B cell (primary cell): ENCODE measurements around the gene MED25. TPM values are rescaled to one million over a fixed set of nuclear protein-coding genes. Genes with fewer than 3 reads are reported as not detected.

ENCODE experiments used
- ATAC-seq: fragments of 200-7000 bp; cut with Tn5 transposase; one replicate; pipeline ENCODE4 v1.10.0; 2021; ENCODE audit warnings: low read depth, mild to moderate bottlenecking, moderate number of reproducible peaks, moderate library complexity
- CTCF ChIA-PET: fragments of 350-600 bp; sonication (Branson Sonifier 250); formaldehyde crosslinking; loops from one replicate; lab custom pipeline; 2021; ENCODE audit warnings: antibody characterized with exemption, inconsistent platforms; lab: Charles Lee
- POLR2A ChIA-PET: fragments of 350-600 bp; sonication (Branson Sonifier 250); formaldehyde crosslinking; loops from one replicate; lab custom pipeline; 2021; ENCODE audit warnings: antibody characterized with exemption; lab: Charles Lee
- DNase-seq: peaks from one replicate; pipeline ENCODE4 v3.0.0; 2013
- H2AFZ ChIP-seq: 2 replicates; pipeline ENCODE4 v1.6.1; 2012; ENCODE audit warnings: mild to moderate bottlenecking, low read depth, low read length; ENCODE audit not compliant: insufficient read depth, poor library complexity, severe bottlenecking
- H3K27ac ChIP-seq, 2 donors: 1 replicate in 1 of 2; 2 replicates in 1 of 2; pipeline ENCODE4 v1.5.1; 2012 to 2013; ENCODE audit warnings: low read length in 2 of 2, mild to moderate bottlenecking in 2 of 2, moderate library complexity in 1 of 2
- H3K27me3 ChIP-seq, 4 experiments: fragments of 200-600 bp in 1 of 4; sonication (generic) in 1 of 4; replicated peaks in 1 of 4; 1 replicate in 2 of 4; 2 replicates in 2 of 4; pipeline versions ENCODE4 v1.6.1 to v1.7.0; 2013 to 2016; ENCODE audit warnings: low read length in 3 of 4, mild to moderate bottlenecking in 2 of 4, mixed read lengths in 1 of 4, moderate library complexity in 1 of 4; ENCODE audit not compliant: insufficient read depth in 4 of 4, control insufficient read depth in 3 of 4; ENCODE audit errors: control extremely low read depth in 1 of 4
- H3K36me3 ChIP-seq, 2 experiments: replicated peaks in 1 of 2; 1 replicate in 1 of 2; 2 replicates in 1 of 2; pipeline versions ENCODE4 v1.6.1 to v1.7.1; 2013; ENCODE audit warnings: low read length in 1 of 2; ENCODE audit not compliant: insufficient read depth in 2 of 2, control insufficient read depth in 1 of 2; ENCODE audit errors: control extremely low read depth in 1 of 2, extremely low read depth in 1 of 2
- H3K4me1 ChIP-seq, 2 donors: fragments of 200-600 bp in 1 of 2; sonication (generic) in 1 of 2; 1 replicate in 1 of 2; 2 replicates in 1 of 2; pipeline versions ENCODE4 v1.5.1 to v1.6.1; 2013 to 2017; ENCODE audit warnings: low read length in 2 of 2; ENCODE audit not compliant: control insufficient read depth in 2 of 2, insufficient read depth in 2 of 2
- H3K4me2 ChIP-seq: replicated peaks from 2 replicates; pipeline ENCODE3; 2012; ENCODE audit warnings: mild to moderate bottlenecking, low read depth, low read length; ENCODE audit not compliant: poor library complexity, severe bottlenecking
- H3K4me3 ChIP-seq, 5 experiments: fragments of 200-600 bp in 1 of 5; sonication (generic) in 1 of 5; 1 replicate in 3 of 5; 2 replicates in 2 of 5; pipeline versions ENCODE4 v1.5.1 to v1.7.0; 2011 to 2016; ENCODE audit warnings: low read length in 4 of 5, mild to moderate bottlenecking in 4 of 5, low read depth in 2 of 5, control low read depth in 1 of 5, moderate library complexity in 1 of 5; ENCODE audit not compliant: insufficient read depth in 1 of 5; ENCODE audit errors: control extremely low read depth in 1 of 5, extremely low read depth in 1 of 5
- H3K79me2 ChIP-seq: fragments of 200-600 bp; sonication (generic); one replicate; pipeline ENCODE4 v1.6.0; 2016; ENCODE audit warnings: low read length; ENCODE audit not compliant: control insufficient read depth, insufficient read depth
- H3K9ac ChIP-seq: fragments of 200-600 bp; sonication (generic); 2 replicates; pipeline ENCODE4 v1.6.1; 2017; ENCODE audit warnings: mild to moderate bottlenecking, low read length, moderate library complexity
- H3K9me3 ChIP-seq, 3 donors: one replicate each; pipeline versions ENCODE4 v1.6.1 to v1.7.1; 2013; ENCODE audit warnings: low read length in 2 of 3; ENCODE audit not compliant: control insufficient read depth in 2 of 3, insufficient read depth in 1 of 3; ENCODE audit errors: control extremely low read depth in 1 of 3
- H4K20me1 ChIP-seq: 2 replicates; pipeline ENCODE4 v1.6.0; 2012; ENCODE audit warnings: mild to moderate bottlenecking, low read length; ENCODE audit not compliant: insufficient read depth, control insufficient read depth, poor library complexity, severe bottlenecking
- H3K27ac Mint-ChIP-seq: one replicate; pipeline ENCODE4 v1.8.0; 2021; ENCODE audit warnings: mixed read lengths
- H3K27me3 Mint-ChIP-seq: one replicate; pipeline ENCODE4 v1.8.0; 2021; ENCODE audit warnings: mixed read lengths
- H3K4me1 Mint-ChIP-seq: one replicate; pipeline ENCODE4 v1.8.0; 2021; ENCODE audit warnings: mixed read lengths
- H3K4me3 Mint-ChIP-seq: one replicate; pipeline ENCODE4 v1.8.0; 2021; ENCODE audit warnings: mixed read lengths
- H3K9me3 Mint-ChIP-seq: one replicate; pipeline ENCODE4 v1.8.0; 2022; ENCODE audit warnings: mixed read lengths; ENCODE audit not compliant: insufficient read depth
- CTCF ChIP-seq: fragments of 200-600 bp; IDR thresholded peaks from one replicate; pipeline ENCODE4 v1.8.0; 2022; ENCODE audit warnings: antibody characterized with exemption, mild to moderate bottlenecking
- EZH2 ChIP-seq: IDR thresholded peaks from 2 replicates; pipeline ENCODE4 v1.6.1; 2012; ENCODE audit warnings: borderline replicate concordance, low read depth, mild to moderate bottlenecking, moderate library complexity, low read length; ENCODE audit not compliant: insufficient read depth, poor library complexity, severe bottlenecking
- WGBS: methylation state at CpG from one replicate; pipeline ENCODE4 v1.1.5; 2013; ENCODE audit warnings: missing lambda C conversion rate; ENCODE audit not compliant: insufficient coverage; 5-methylcytosine and 5-hydroxymethylcytosine counted together
- intact Hi-C: fragments of 100-400 bp; cut with micrococcal nuclease; formaldehyde crosslinking; loops from one replicate; pipeline ENCODE4 v1.10.0; 2022
- polyA plus RNA-seq: library from polyadenylated mRNA; depleted of rRNA; stranded (reverse); fragments of >200 nt; gene quantifications from 2 replicates; pipeline ENCODE4 v1.2.3, GENCODE V29; 2012
- total RNA-seq, 2 donors: library from RNA; stranded (reverse); fragments of 120-200 nt in 1 of 2; gene quantifications; 1 replicate in 1 of 2; 2 replicates in 1 of 2; pipeline versions ENCODE4 v1.2.3 to v1.2.4, GENCODE V29; 2013 to 2022

MED25 gene
- total and polyA plus RNA-seq, 2 donors (not counting 1 experiment from before 2014, with no cell fraction given), result 93.0 to 126 TPM

DNA sequence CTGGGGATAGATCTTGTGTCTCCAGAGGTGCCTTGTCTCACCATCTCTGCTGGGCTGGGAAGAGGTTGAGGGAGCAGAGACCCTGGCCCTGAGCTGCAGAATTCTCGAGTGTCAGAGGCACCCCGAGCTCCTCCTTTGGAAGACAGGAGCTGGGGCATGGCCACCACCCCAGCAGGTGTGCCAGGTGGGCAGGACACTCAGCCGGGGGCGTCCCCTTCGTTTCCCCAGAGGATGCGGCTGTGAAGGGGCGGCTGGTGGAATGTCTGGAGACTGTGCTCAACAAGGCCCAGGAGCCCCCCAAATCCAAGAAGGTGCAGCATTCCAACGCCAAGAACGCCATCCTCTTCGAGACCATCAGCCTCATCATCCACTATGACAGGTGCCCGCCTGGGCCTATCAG, 19.5 kb upstream of the MED25 start:
- H3K9me3 Mint-ChIP-seq, result no peaks in the 10 kb centered on the region
- intact Hi-C loops, result no loop called here
- no peak for DNase-seq
- WGBS, result 92% methylated on average over 9 of the region's 11 CpGs
- H2AFZ ChIP-seq, result no peak overlapping the region
- POLR2A ChIA-PET, result no interaction called here
- TF ChIP-seq EZH2 (no peak), CTCF (no peak)
- no peak for ATAC-seq
- no peak overlapping the region for H3K4me3 Mint-ChIP-seq
- peaks cover 0 to 3% (median 0%) of the 10 kb centered on the region in 3 donors for H3K9me3 ChIP-seq
- no peaks in the 10 kb centered on the region for H3K27me3 ChIP-seq
- H3K9ac ChIP-seq, result no peak overlapping the region
- H4K20me1 ChIP-seq, result no peaks in the 10 kb centered on the region
- H3K4me3 ChIP-seq, result no peak overlapping the region
- no peaks in the 10 kb centered on the region for H3K79me2 ChIP-seq
- H3K27ac Mint-ChIP-seq, result no peak overlapping the region
- no peaks in the 10 kb centered on the region for H3K4me1 ChIP-seq
- no peaks in the 10 kb centered on the region for H3K4me1 Mint-ChIP-seq
- no peaks in the 10 kb centered on the region for H3K27me3 Mint-ChIP-seq
- CTCF ChIA-PET, result interaction anchor here (0.6 kb wide), 1 partner anchor 712 kb away, joined by 3 read pairs; no protein-coding TSS in a partner anchor
- H3K4me2 ChIP-seq, result no peak overlapping the region
- H3K27ac ChIP-seq, result no peak overlapping the region
- H3K36me3 ChIP-seq, result peaks cover 0 to 84% of the 10 kb centered on the region in 2 experiments

GRCh38 chr19:49799271-49799797, 18.8 kb upstream of the MED25 start:
- no peak for DNase-seq
- no peaks in the 10 kb centered on the region for H3K4me1 ChIP-seq
- ChIA-PET CTCF (no interaction called here), POLR2A (no interaction called here)
- no peaks in the 10 kb centered on the region for H3K27me3 ChIP-seq
- H3K4me2 ChIP-seq, result no peak overlapping the region
- no peak overlapping the region for H3K27ac Mint-ChIP-seq
- no peak overlapping the region for H3K4me3 Mint-ChIP-seq
- H3K9ac ChIP-seq, result no peak overlapping the region
- WGBS, result 99% methylated on average over 28 of the region's 28 CpGs
- H3K36me3 ChIP-seq, result peaks cover 0 to 82% of the 10 kb centered on the region in 2 experiments
- ATAC-seq, result no peak
- TF ChIP-seq CTCF (no peak), EZH2 (no peak)
- no peaks in the 10 kb centered on the region for H3K4me1 Mint-ChIP-seq
- no peaks in the 10 kb centered on the region for H4K20me1 ChIP-seq
- H3K4me3 ChIP-seq, result no peak overlapping the region
- no peak overlapping the region for H3K27ac ChIP-seq
- no peaks in the 10 kb centered on the region for H3K27me3 Mint-ChIP-seq
- peaks cover 0 to 3% (median 0%) of the 10 kb centered on the region in 3 donors for H3K9me3 ChIP-seq
- no peak overlapping the region for H2AFZ ChIP-seq
- intact Hi-C loops, result no loop called here
- H3K79me2 ChIP-seq, result no peaks in the 10 kb centered on the region
- H3K9me3 Mint-ChIP-seq, result no peaks in the 10 kb centered on the region
